ENCODE measurements around the gene ACVRL1. TPM values are rescaled to one million over a fixed set of nuclear protein-coding genes. Genes with fewer than 3 reads are reported as not detected.

Gene ACVRL1
- polyA plus RNA-seq (2013, experiment 1 of 2) = 0.30 TPM
- 1.3 TPM for polyA plus RNA-seq (2013, experiment 2 of 2)

DNA sequence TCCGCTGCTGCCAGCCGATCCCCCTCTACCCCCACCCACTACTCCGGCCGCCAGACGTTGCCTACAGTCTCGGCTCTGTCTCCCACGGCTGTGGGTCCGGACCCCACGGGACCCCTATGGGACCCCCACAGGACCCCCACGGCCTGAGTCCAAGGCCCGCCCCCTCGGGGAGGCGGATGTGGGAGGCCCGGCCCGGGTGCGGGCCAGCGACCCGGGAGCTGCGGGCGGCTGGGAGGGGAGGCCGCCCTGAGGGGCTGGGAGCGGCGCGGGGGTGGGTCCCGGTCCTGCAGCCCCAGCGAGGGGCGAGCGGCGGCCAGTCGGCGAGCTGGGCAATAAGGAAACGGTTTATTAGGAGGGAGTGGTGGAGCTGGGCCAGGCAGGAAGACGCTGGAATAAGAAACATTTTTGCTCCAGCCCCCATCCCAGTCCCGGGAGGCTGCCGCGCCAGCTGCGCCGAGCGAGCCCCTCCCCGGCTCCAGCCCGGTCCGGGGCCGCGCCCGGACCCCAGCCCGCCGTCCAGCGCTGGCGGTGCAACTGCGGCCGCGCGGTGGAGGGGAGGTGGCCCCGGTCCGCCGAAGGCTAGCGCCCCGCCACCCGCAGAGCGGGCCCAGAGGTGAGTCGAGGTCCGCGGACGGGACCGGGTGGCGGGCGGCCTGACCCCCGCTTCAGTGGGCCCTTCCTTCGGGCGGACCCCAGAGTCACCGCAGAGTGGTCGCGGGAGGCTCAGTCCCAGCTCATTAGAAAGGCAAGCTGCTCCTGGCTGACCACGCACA, at the start of gene ACVRL1:
Gene ACVRL1 (plus strand): TSS at position 422 of the 773 bp plus-strand sequence. CDS start 4,971 bp downstream, outside the sequence.
- H3K4me3 ChIP-seq (ENCODE audit: low read length) = peak within 1 kb of the TSS; percentile 59
- no peaks in the 10 kb centered on the region for H3K36me3 ChIP-seq (ENCODE audit: insufficient read depth, low read length)
- no peaks in the 10 kb centered on the region for H3K9me3 ChIP-seq (ENCODE audit: insufficient read depth, low read depth, low read length)
- H3K27ac ChIP-seq (ENCODE audit: low read depth, low read length) = no peak within 1 kb of the TSS
- H3K9ac ChIP-seq (ENCODE audit: low read depth, low read length) = peak within 1 kb of the TSS; percentile 34; the same call in 1 of the 2 replicates
- 8% methylated on average over 74 of the region's 74 CpGs for WGBS
- peaks cover 12% of the 10 kb centered on the region; the same call in 1 of the 2 replicates for H3K4me1 ChIP-seq (ENCODE audit: insufficient read depth, low read length)
- peaks cover 57% of the 10 kb centered on the region for H3K27me3 ChIP-seq (ENCODE audit: insufficient read depth, low read length)

GRCh38 chr12:51860986-51861385, 46.3 kb upstream of the ACVRL1 start:
- H3K9me3 ChIP-seq (ENCODE audit: insufficient read depth, low read depth, low read length) = no peaks in the 10 kb centered on the region
- peaks cover 17% of the 10 kb centered on the region for H3K27me3 ChIP-seq (ENCODE audit: insufficient read depth, low read length)
- H3K9ac ChIP-seq (ENCODE audit: low read depth, low read length) = no peak overlapping the region
- WGBS = 94% methylated on average over 3 of the region's 3 CpGs
- no peak overlapping the region for H3K27ac ChIP-seq (ENCODE audit: low read depth, low read length)
- H3K4me1 ChIP-seq (ENCODE audit: insufficient read depth, low read length) = peaks cover 28% of the 10 kb centered on the region
- no peaks in the 10 kb centered on the region for H3K36me3 ChIP-seq (ENCODE audit: insufficient read depth, low read length)
- no peak overlapping the region for H3K4me3 ChIP-seq (ENCODE audit: low read length)

DNA sequence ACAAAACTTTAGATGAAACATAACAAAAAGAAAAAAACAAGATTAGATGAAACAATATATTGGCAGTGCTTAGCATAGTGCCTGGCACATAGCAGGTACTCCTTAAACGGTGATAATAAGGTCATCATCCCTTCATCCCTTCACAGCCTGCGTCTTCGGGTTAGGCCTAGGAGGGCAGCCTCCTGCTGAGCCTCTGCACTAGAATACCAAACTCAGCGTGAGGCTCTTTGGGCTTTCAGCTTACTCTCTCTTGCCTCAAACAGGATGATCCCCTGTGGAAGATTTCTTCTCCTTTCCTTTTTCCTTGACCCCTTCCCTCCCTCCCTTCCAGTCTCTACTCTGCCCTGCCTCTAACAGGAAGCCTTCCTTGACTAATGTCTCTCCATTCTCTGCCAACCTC, 44.4 kb upstream of the ACVRL1 start:
- Histone ChIP-seq H3K4me1 (ENCODE audit: insufficient read depth, low read length) (peaks cover 32% of the 10 kb centered on the region), H3K27ac (ENCODE audit: low read depth, low read length) (peak overlapping the region; percentile 87), H3K27me3 (ENCODE audit: insufficient read depth, low read length) (peaks cover 25% of the 10 kb centered on the region), H3K36me3 (ENCODE audit: insufficient read depth, low read length) (no peaks in the 10 kb centered on the region), H3K9me3 (ENCODE audit: insufficient read depth, low read depth, low read length) (no peaks in the 10 kb centered on the region), H3K4me3 (ENCODE audit: low read length) (peak overlapping the region; percentile 66), H3K9ac (ENCODE audit: low read depth, low read length) (peak overlapping the region; percentile 41; the same call in 1 of the 2 replicates)
- 2% methylated on average over 4 of the region's 4 CpGs for WGBS

DNA sequence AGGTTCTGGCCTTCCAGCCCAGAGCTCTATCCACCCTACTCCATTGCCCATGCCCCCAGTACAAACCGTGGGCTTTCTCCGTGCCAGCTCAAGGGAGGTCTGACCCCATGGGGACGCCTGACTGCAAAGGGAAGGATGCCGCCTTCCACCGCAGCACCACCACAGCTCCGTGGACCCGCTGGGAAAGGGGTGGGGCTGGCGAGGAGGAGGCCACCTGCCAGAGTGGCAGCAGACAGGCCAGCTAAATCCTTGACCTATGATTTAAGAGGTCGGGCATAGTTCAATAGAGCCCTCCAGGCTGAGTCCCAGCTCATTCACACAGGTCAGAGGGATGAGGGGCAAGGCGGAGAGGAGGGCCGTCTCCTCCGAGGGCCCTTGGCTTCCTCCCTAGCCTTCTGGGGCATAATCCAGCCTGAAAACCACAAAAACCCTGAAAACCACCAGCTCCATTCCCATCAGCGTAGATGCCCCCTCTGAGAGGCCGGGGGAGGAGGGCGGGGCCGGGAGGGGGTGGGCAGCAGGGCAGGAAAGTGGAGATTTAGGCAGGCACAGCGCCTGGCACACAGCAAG, 43.9 kb upstream of the ACVRL1 start:
- under 1% methylated on average over 17 of the region's 17 CpGs for WGBS

GRCh38 chr12:51863933-51864832, 43.1 kb upstream of the ACVRL1 start:
- peak overlapping the region; percentile 69 for H3K9ac ChIP-seq (ENCODE audit: low read depth, low read length)
- no peaks in the 10 kb centered on the region for H3K9me3 ChIP-seq (ENCODE audit: insufficient read depth, low read depth, low read length)
- peaks cover 38% of the 10 kb centered on the region for H3K27me3 ChIP-seq (ENCODE audit: insufficient read depth, low read length)
- peak overlapping the region; percentile 66 for H3K4me3 ChIP-seq (ENCODE audit: low read length)
- 2% methylated on average over 53 of the region's 53 CpGs for WGBS
- peak overlapping the region; percentile 87 for H3K27ac ChIP-seq (ENCODE audit: low read depth, low read length)
- no peaks in the 10 kb centered on the region for H3K36me3 ChIP-seq (ENCODE audit: insufficient read depth, low read length)
- H3K4me1 ChIP-seq (ENCODE audit: insufficient read depth, low read length) = peaks cover 40% of the 10 kb centered on the region

More for the DNA sequence above, 43.9 kb upstream of the ACVRL1 start:
- peak overlapping the region; percentile 66 for H3K4me3 ChIP-seq (ENCODE audit: low read length)
- peaks cover 30% of the 10 kb centered on the region for H3K27me3 ChIP-seq (ENCODE audit: insufficient read depth, low read length)
- peak overlapping the region; percentile 69 for H3K9ac ChIP-seq (ENCODE audit: low read depth, low read length)
- H3K36me3 ChIP-seq (ENCODE audit: insufficient read depth, low read length) = no peaks in the 10 kb centered on the region
- no peaks in the 10 kb centered on the region for H3K9me3 ChIP-seq (ENCODE audit: insufficient read depth, low read depth, low read length)
- H3K27ac ChIP-seq (ENCODE audit: low read depth, low read length) = peak overlapping the region; percentile 87
- peaks cover 34% of the 10 kb centered on the region for H3K4me1 ChIP-seq (ENCODE audit: insufficient read depth, low read length)

GRCh38 chr12:51864833-51865670, 42.3 kb upstream of the ACVRL1 start:
- H3K27me3 ChIP-seq (ENCODE audit: insufficient read depth, low read length) = peaks cover 45% of the 10 kb centered on the region
- no peaks in the 10 kb centered on the region for H3K36me3 ChIP-seq (ENCODE audit: insufficient read depth, low read length)
- H3K4me3 ChIP-seq (ENCODE audit: low read length) = peak overlapping the region; percentile 66
- WGBS = 33% methylated on average over 11 of the region's 12 CpGs
- no peaks in the 10 kb centered on the region for H3K9me3 ChIP-seq (ENCODE audit: insufficient read depth, low read depth, low read length)
- H3K4me1 ChIP-seq (ENCODE audit: insufficient read depth, low read length) = peaks cover 45% of the 10 kb centered on the region
- peak overlapping the region; percentile 56; the same call in 1 of the 2 replicates for H3K27ac ChIP-seq (ENCODE audit: low read depth, low read length)
- H3K9ac ChIP-seq (ENCODE audit: low read depth, low read length) = peak overlapping the region; percentile 21; the same call in 1 of the 2 replicates

GRCh38 chr12:51865757-51866270, 41.5 kb upstream of the ACVRL1 start:
- peaks cover 52% of the 10 kb centered on the region for H3K27me3 ChIP-seq (ENCODE audit: insufficient read depth, low read length)
- H3K4me1 ChIP-seq (ENCODE audit: insufficient read depth, low read length) = peaks cover 53% of the 10 kb centered on the region
- no peaks in the 10 kb centered on the region for H3K36me3 ChIP-seq (ENCODE audit: insufficient read depth, low read length)
- no peak overlapping the region for H3K9ac ChIP-seq (ENCODE audit: low read depth, low read length)
- H3K27ac ChIP-seq (ENCODE audit: low read depth, low read length) = peak overlapping the region; percentile 56; the same call in 1 of the 2 replicates
- WGBS = 48% methylated on average over 7 of the region's 7 CpGs
- H3K4me3 ChIP-seq (ENCODE audit: low read length) = no peak overlapping the region
- no peaks in the 10 kb centered on the region for H3K9me3 ChIP-seq (ENCODE audit: insufficient read depth, low read depth, low read length)

GRCh38 chr12:51866324-51866723, 41.0 kb upstream of the ACVRL1 start:
- 81% methylated on average over 4 of the region's 4 CpGs for WGBS
- no peak overlapping the region for H3K9ac ChIP-seq (ENCODE audit: low read depth, low read length)
- no peaks in the 10 kb centered on the region for H3K36me3 ChIP-seq (ENCODE audit: insufficient read depth, low read length)
- H3K9me3 ChIP-seq (ENCODE audit: insufficient read depth, low read depth, low read length) = no peaks in the 10 kb centered on the region
- H3K27me3 ChIP-seq (ENCODE audit: insufficient read depth, low read length) = peaks cover 58% of the 10 kb centered on the region
- H3K27ac ChIP-seq (ENCODE audit: low read depth, low read length) = peak overlapping the region; percentile 39; the same call in 1 of the 2 replicates
- H3K4me1 ChIP-seq (ENCODE audit: insufficient read depth, low read length) = peaks cover 55% of the 10 kb centered on the region
- H3K4me3 ChIP-seq (ENCODE audit: low read length) = no peak overlapping the region

GRCh38 chr12:51866762-51867161, 40.5 kb upstream of the ACVRL1 start:
- 81% methylated on average over 6 of the region's 8 CpGs for WGBS
- no peak overlapping the region for H3K9ac ChIP-seq (ENCODE audit: low read depth, low read length)
- no peaks in the 10 kb centered on the region for H3K36me3 ChIP-seq (ENCODE audit: insufficient read depth, low read length)
- no peak overlapping the region for H3K27ac ChIP-seq (ENCODE audit: low read depth, low read length)
- H3K4me3 ChIP-seq (ENCODE audit: low read length) = no peak overlapping the region
- peaks cover 61% of the 10 kb centered on the region for H3K27me3 ChIP-seq (ENCODE audit: insufficient read depth, low read length)
- H3K9me3 ChIP-seq (ENCODE audit: insufficient read depth, low read depth, low read length) = no peaks in the 10 kb centered on the region
- H3K4me1 ChIP-seq (ENCODE audit: insufficient read depth, low read length) = peaks cover 59% of the 10 kb centered on the region

GRCh38 chr12:51867371-51867770, 39.9 kb upstream of the ACVRL1 start:
- Histone ChIP-seq H3K9ac (ENCODE audit: low read depth, low read length) (no peak overlapping the region), H3K27ac (ENCODE audit: low read depth, low read length) (no peak overlapping the region), H3K4me3 (ENCODE audit: low read length) (no peak overlapping the region), H3K36me3 (ENCODE audit: insufficient read depth, low read length) (no peaks in the 10 kb centered on the region), H3K27me3 (ENCODE audit: insufficient read depth, low read length) (peaks cover 57% of the 10 kb centered on the region), H3K9me3 (ENCODE audit: insufficient read depth, low read depth, low read length) (no peaks in the 10 kb centered on the region), H3K4me1 (ENCODE audit: insufficient read depth, low read length) (peaks cover 65% of the 10 kb centered on the region)
